ENCODE data around the gene NTN3. TPM values are rescaled to one million over a fixed set of nuclear protein-coding genes. Genes with fewer than 3 reads are reported as not detected.

Gene NTN3
- total and polyA plus RNA-seq, 8 donors: 1.7 to 6.7 (median 4.1) TPM; not detected in 1

GRCh38 chr16:2425825-2426430 lies 45.2 kb upstream of the NTN3 start:
- no peaks in the 10 kb centered on the region for H3K9me3 ChIP-seq
- no peak overlapping the region for H3K27ac ChIP-seq
- H3K4me3 ChIP-seq: no peak overlapping the region
- H3K27me3 ChIP-seq: no peaks in the 10 kb centered on the region
- no peak for ATAC-seq
- no peak for DNase-seq
- intact Hi-C loops (cut with DNase I): no loop called here
- no peak for TF ChIP-seq CTCF (IDR thresholded peaks at IDR 0.05)
- no peaks in the 10 kb centered on the region for H3K36me3 ChIP-seq
- H3K4me1 ChIP-seq: peaks cover 0 to 23% of the 10 kb centered on the region in 2 donors

- no peaks in the 10 kb centered on the region for H3K27me3 ChIP-seq
- no peak for TF ChIP-seq CTCF (IDR thresholded peaks at IDR 0.05)
- intact Hi-C loops (cut with DNase I): no loop called here
- DNase-seq (no peak), ATAC-seq (no peak)
- no peaks in the 10 kb centered on the region for H3K9me3 ChIP-seq
- no peaks in the 10 kb centered on the region for H3K36me3 ChIP-seq
- no peak overlapping the region for H3K4me3 ChIP-seq
- H3K27ac ChIP-seq: no peak overlapping the region
- H3K4me1 ChIP-seq: peaks cover 0 to 24% of the 10 kb centered on the region in 2 donors
Measured at GRCh38 chr16:2426941-2427361, 44.1 kb upstream of the NTN3 start.

- ATAC-seq: no peak
- Histone ChIP-seq H3K36me3 (peaks cover 0 to 4% of the 10 kb centered on the region in 2 donors), H3K27me3 (no peaks in the 10 kb centered on the region), H3K27ac (no peak overlapping the region), H3K9me3 (no peaks in the 10 kb centered on the region), H3K4me3 (no peak overlapping the region), H3K4me1 (peaks cover 0 to 24% of the 10 kb centered on the region in 2 donors)
- intact Hi-C loops (cut with DNase I): no loop called here
- TF ChIP-seq CTCF (IDR thresholded peaks at IDR 0.05): no peak
- DNase-seq: no peak
Measured at GRCh38 chr16:2427526-2427925, 43.6 kb upstream of the NTN3 start.

DNA sequence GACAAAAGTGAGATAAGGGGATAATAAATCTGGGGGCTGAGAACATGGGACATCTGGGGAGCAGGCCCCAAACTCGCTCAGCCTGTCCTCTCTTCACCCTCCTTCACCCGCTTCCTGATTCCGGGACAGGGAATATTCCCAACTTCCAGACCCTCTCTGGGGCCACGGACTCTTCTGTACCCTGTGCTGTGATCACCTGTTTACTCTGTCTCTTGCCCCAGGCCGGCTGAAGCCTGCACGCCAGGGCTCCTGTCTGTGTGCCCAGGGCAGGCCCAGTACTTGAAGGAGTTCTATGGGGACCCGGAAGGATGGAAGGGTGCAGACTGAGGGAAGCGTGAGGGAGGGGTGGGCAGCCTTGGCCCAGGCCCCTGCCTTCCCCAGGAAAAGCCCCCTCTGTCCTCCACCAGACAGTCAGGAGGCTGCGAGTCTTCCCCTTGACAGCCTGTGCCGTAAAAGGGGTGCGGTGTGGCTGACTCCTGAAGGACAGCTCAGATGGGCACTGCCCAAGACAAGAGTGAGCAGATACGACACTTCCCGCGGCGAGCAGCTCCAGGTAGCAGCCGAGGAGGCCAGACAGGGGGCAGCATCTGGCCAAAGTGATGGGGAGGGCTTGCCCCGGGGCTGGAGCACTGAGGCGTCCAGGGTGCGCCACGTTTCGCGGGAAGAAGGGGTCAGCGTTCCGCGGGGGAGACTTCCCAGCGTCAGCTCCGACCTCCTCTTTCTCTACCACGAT lies 42.9 kb upstream of the NTN3 start:
- Histone ChIP-seq H3K9me3 (no peaks in the 10 kb centered on the region), H3K27me3 (no peaks in the 10 kb centered on the region), H3K36me3 (peaks cover 0 to 11% of the 10 kb centered on the region in 2 donors), H3K27ac (peak overlapping the region in 1 of 2 donors; percentile 64), H3K4me3 (peak overlapping the region; percentile 91 to 95), H3K4me1 (peaks cover 0 to 24% of the 10 kb centered on the region in 2 donors)
- intact Hi-C loops (cut with DNase I): no loop called here
- no peak for TF ChIP-seq CTCF (IDR thresholded peaks at IDR 0.05)
- DNase-seq (peak in 2 of 4 donors; percentile 28 to 47), ATAC-seq (peak; percentile 59)

DNA sequence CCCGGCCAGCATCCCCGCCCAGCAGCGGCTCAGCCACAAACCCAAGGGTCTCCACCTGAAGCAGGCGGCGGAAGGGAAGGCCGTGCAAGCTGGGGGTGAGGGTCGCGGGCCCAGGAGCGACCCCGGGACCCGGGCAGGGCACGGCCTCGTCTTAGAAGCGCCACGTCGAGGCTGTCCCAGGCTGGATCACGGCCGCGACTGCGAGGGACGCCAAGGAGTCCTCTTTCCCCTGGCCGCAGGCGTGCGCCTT lies 42.4 kb upstream of the NTN3 start:
- DNase-seq (no peak), ATAC-seq (peak; percentile 54)
- Histone ChIP-seq H3K4me3 (peak overlapping the region; percentile 91 to 95), H3K9me3 (no peaks in the 10 kb centered on the region), H3K27me3 (no peaks in the 10 kb centered on the region), H3K4me1 (peaks cover 0 to 24% of the 10 kb centered on the region in 2 donors), H3K36me3 (peaks cover 0 to 16% of the 10 kb centered on the region in 2 donors), H3K27ac (peak overlapping the region; percentile 64 to 70)
- intact Hi-C loops (cut with DNase I): no loop called here
- TF ChIP-seq CTCF (IDR thresholded peaks at IDR 0.05): no peak

All from left lung (tissue), 10 donors.